Endothelial cell of umbilical vein (primary cell): ENCODE measurements around the gene DPP10. TPM values are rescaled to one million over a fixed set of nuclear protein-coding genes. Genes with fewer than 3 reads are reported as not detected.

Source experiments
- BruUV-seq: library from RNA; stranded (reverse); fragments of 400-500 nt; replicated peaks from 2 replicates; lab custom pipeline; 2021; lab: Mats Ljungman, UMichigan
- CTCF ChIA-PET: fragments of 300-600, 350-600 bp; sonication (Branson Sonifier 250); formaldehyde crosslinking; loops from one replicate; lab custom pipeline; 2021; ENCODE audit warnings: antibody characterized with exemption, inconsistent platforms; lab: Charles Lee
- POLR2A ChIA-PET: fragments of 300-600, 350-600 bp; sonication (Branson Sonifier 250); formaldehyde crosslinking; loops from one replicate; lab custom pipeline; 2021; ENCODE audit warnings: antibody characterized with exemption, inconsistent platforms; lab: Charles Lee
- DNase-seq: peaks from one replicate; pipeline ENCODE4 v3.0.0-alpha.2; 2011; ENCODE audit warnings: low read depth, low spot score
- FAIRE-seq: peaks from 2 replicates; lab custom pipeline; 2011; peaks lifted over from hg19 to GRCh38; lab: Jason Lieb, UNC
- H2AFZ ChIP-seq: 2 replicates; pipeline ENCODE4 v1.6.0; 2012; ENCODE audit warnings: low read depth, low read length, control low read depth, inconsistent platforms
- H3K27ac ChIP-seq: 2 replicates; pipeline ENCODE4 v1.5.1; 2011; ENCODE audit warnings: low read depth, mild to moderate bottlenecking, control low read depth, low read length, moderate library complexity; ENCODE audit not compliant: insufficient read depth
- H3K27me3 ChIP-seq, 2 experiments: 2 replicates each; pipeline versions ENCODE4 v1.6.0 to v1.6.1; 2011; ENCODE audit warnings: low read length in 2 of 2, mixed read lengths in 1 of 2; ENCODE audit not compliant: control insufficient read depth in 2 of 2, insufficient read depth in 2 of 2
- H3K36me3 ChIP-seq, 2 experiments: 2 replicates in 1 of 2; 3 replicates in 1 of 2; pipeline ENCODE4 v1.5.1; 2011; ENCODE audit warnings: low read length in 2 of 2, mild to moderate bottlenecking in 1 of 2, moderate library complexity in 1 of 2; ENCODE audit not compliant: control insufficient read depth in 2 of 2, insufficient read depth in 2 of 2; ENCODE audit errors: extremely low read depth in 1 of 2
- H3K4me1 ChIP-seq: 3 replicates; pipeline ENCODE4 v1.5.1; 2011; ENCODE audit warnings: mild to moderate bottlenecking, low read length; ENCODE audit not compliant: control insufficient read depth, insufficient read depth; ENCODE audit errors: extremely low read depth
- H3K4me2 ChIP-seq: 2 replicates; pipeline ENCODE4 v1.6.1; 2011; ENCODE audit warnings: low read length, control low read depth, mixed read lengths; ENCODE audit not compliant: insufficient read depth
- H3K4me3 ChIP-seq, 3 experiments: fragments of 200-600 bp in 1 of 3; sonication (generic), shearing (Covaris generic) in 1 of 3; replicated peaks in 1 of 3; 2 replicates each; pipeline ENCODE4 v1.5.1; 2011 to 2016; ENCODE audit warnings: control low read depth in 3 of 3, low read length in 3 of 3, mild to moderate bottlenecking in 2 of 3, inconsistent platforms in 1 of 3, low read depth in 1 of 3, moderate library complexity in 1 of 3; ENCODE audit not compliant: insufficient read depth in 1 of 3
- H3K79me2 ChIP-seq: 2 replicates; pipeline ENCODE4 v1.6.0; 2012; ENCODE audit warnings: low read length, inconsistent platforms; ENCODE audit not compliant: control insufficient read depth, insufficient read depth
- H3K9ac ChIP-seq: replicated peaks from 2 replicates; pipeline ENCODE3; 2011; ENCODE audit warnings: low read length, control low read depth; ENCODE audit not compliant: insufficient read depth; ENCODE audit errors: extremely low read depth
- H3K9me1 ChIP-seq: replicated peaks from 3 replicates; pipeline ENCODE4 v1.6.0; 2011; ENCODE audit warnings: mild to moderate bottlenecking, low read length; ENCODE audit not compliant: control insufficient read depth, insufficient read depth; ENCODE audit errors: extremely low read depth
- H3K9me3 ChIP-seq: replicated peaks from 2 replicates; pipeline ENCODE4 v1.5.1; 2012; ENCODE audit warnings: low read length, inconsistent platforms; ENCODE audit not compliant: control insufficient read depth, insufficient read depth
- H4K20me1 ChIP-seq: replicated peaks from 2 replicates; pipeline ENCODE3; 2011; ENCODE audit warnings: mild to moderate bottlenecking, low read length; ENCODE audit not compliant: control insufficient read depth, insufficient read depth; ENCODE audit errors: extremely low read depth
- CTCF ChIP-seq, 2 donors: IDR thresholded peaks; 1 replicate in 1 of 2; 2 replicates in 1 of 2; pipeline ENCODE4 v1.5.1; 2011; ENCODE audit warnings: low read length in 2 of 2, mild to moderate bottlenecking in 2 of 2, moderate library complexity in 2 of 2, control low read depth in 1 of 2, inconsistent platforms in 1 of 2, low read depth in 1 of 2; ENCODE audit not compliant: insufficient read depth in 1 of 2; ENCODE audit errors: extremely low read depth in 1 of 2
- EZH2 ChIP-seq: IDR thresholded peaks from 2 replicates; pipeline ENCODE4 v1.6.1; 2012; ENCODE audit warnings: borderline replicate concordance, low read depth, mild to moderate bottlenecking, moderate library complexity, low read length, inconsistent platforms; ENCODE audit not compliant: severe bottlenecking
- FOS ChIP-seq: IDR thresholded peaks from 2 replicates; pipeline ENCODE4 v1.6.1; 2011; ENCODE audit warnings: mild to moderate bottlenecking, low read length, moderate library complexity, borderline replicate concordance; ENCODE audit not compliant: insufficient read depth
- GATA2 ChIP-seq: IDR thresholded peaks from 2 replicates; pipeline ENCODE4 v1.7.0; 2011; ENCODE audit warnings: low read depth, mild to moderate bottlenecking, moderate library complexity, mixed read lengths, low read length; ENCODE audit not compliant: insufficient read length, insufficient read depth
- JUN ChIP-seq: IDR thresholded peaks from 2 replicates; pipeline ENCODE4 v1.6.1; 2011; ENCODE audit warnings: borderline replicate concordance, low read depth; ENCODE audit not compliant: insufficient read length, insufficient read depth
- MAX ChIP-seq: IDR thresholded peaks from 2 replicates; pipeline ENCODE4 v1.6.1; 2011; ENCODE audit not compliant: insufficient read depth, insufficient read length
- MYC ChIP-seq: IDR thresholded peaks from one replicate; pipeline ENCODE4 v1.6.1; 2011; ENCODE audit warnings: mild to moderate bottlenecking, low read depth, low read length
- POLR2A ChIP-seq: IDR thresholded peaks from 2 replicates; pipeline ENCODE4 v1.6.1; 2012; ENCODE audit warnings: low read depth, mild to moderate bottlenecking, control low read depth, low read length
- POLR2AphosphoS5 ChIP-seq: IDR thresholded peaks from 2 replicates; pipeline ENCODE4 v1.6.1; 2012; ENCODE audit warnings: low read depth, mild to moderate bottlenecking, control low read depth, low read length, moderate library complexity; ENCODE audit not compliant: insufficient read depth
- dilution Hi-C: fragments of 300-500 bp; cut with MboI; formaldehyde crosslinking; loops from one replicate; pipeline ENCODE4 v1.15.0; 2019; ENCODE audit warnings: low sequenced_read_pairs; ENCODE audit not compliant: extremely low pct_ligation_motif_present
- intact Hi-C: fragments of 100-400 bp; cut with micrococcal nuclease; formaldehyde crosslinking; loops from one replicate; pipeline ENCODE4 v1.10.0; 2022
- polyA plus RNA-seq, 4 experiments: library from polyadenylated mRNA; depleted of rRNA in 3 of 4; stranded (reverse) in 3 of 4; unstranded in 1 of 4; fragments of >200 nt; gene quantifications; 2 replicates each; pipeline versions ENCODE4 v1.2.1 to v1.2.3, GENCODE V29; 2011 to 2012; ENCODE audit warnings: missing spikeins in 1 of 4
- total RNA-seq: library from RNA; stranded (reverse); gene quantifications from 2 replicates; pipeline ENCODE4 v1.2.3, GENCODE V29; 2021

The DPP10 gene
- total and polyA plus RNA-seq, 2 donors (not counting 3 experiments of a cell fraction or from before 2014, with no cell fraction given), result not detected

- no peaks in the 10 kb centered on the region for H3K4me1 ChIP-seq
- intact Hi-C loops (no loop called here), dilution Hi-C loops (no loop called here)
- DNase-seq, result no peak
- H4K20me1 ChIP-seq, result no peaks in the 10 kb centered on the region
- H2AFZ ChIP-seq, result no peak overlapping the region
- no peaks in the 10 kb centered on the region for H3K9me1 ChIP-seq
- no peak overlapping the region for H3K4me2 ChIP-seq
- BruUV-seq, result no TSS peak
- H3K36me3 ChIP-seq, result no peaks in the 10 kb centered on the region
- ChIA-PET POLR2A (no interaction called here), CTCF (no interaction called here)
- FAIRE-seq, result no peak
- no peak overlapping the region for H3K27ac ChIP-seq
- no peaks in the 10 kb centered on the region for H3K27me3 ChIP-seq
- H3K79me2 ChIP-seq, result no peaks in the 10 kb centered on the region
- peaks cover 8% of the 10 kb centered on the region for H3K9me3 ChIP-seq
- TF ChIP-seq JUN (no peak), EZH2 (no peak), GATA2 (no peak)
- H3K4me3 ChIP-seq, result no peak overlapping the region
- H3K9ac ChIP-seq, result no peak overlapping the region
Observed at GRCh38 chr2:115635430-115635829, 1193.0 kb downstream of the DPP10 start.

- DNase-seq, result no peak
- Histone ChIP-seq H3K79me2 (no peaks in the 10 kb centered on the region), H3K36me3 (no peaks in the 10 kb centered on the region), H3K27ac (no peak overlapping the region), H3K9ac (no peak overlapping the region), H4K20me1 (no peaks in the 10 kb centered on the region), H3K9me1 (no peaks in the 10 kb centered on the region), H3K27me3 (no peaks in the 10 kb centered on the region), H3K9me3 (peaks cover 3% of the 10 kb centered on the region), H3K4me3 (no peak overlapping the region), H3K4me1 (no peaks in the 10 kb centered on the region), H2AFZ (no peak overlapping the region), H3K4me2 (no peak overlapping the region)
- BruUV-seq, result no TSS peak
- FAIRE-seq, result no peak
- TF ChIP-seq GATA2 (no peak), MYC (no peak), EZH2 (no peak), MAX (no peak), JUN (no peak), POLR2AphosphoS5 (no peak), POLR2A (no peak), FOS (no peak), CTCF (IDR thresholded peaks at IDR 0.05; ENCODE audit: extremely low read depth in 1 of 2, insufficient read depth in 1 of 2, low read depth in 1 of 2, low read length in 2 of 2) (no peak)
- dilution Hi-C loops (no loop called here), intact Hi-C loops (no loop called here)
- ChIA-PET CTCF (no interaction called here), POLR2A (no interaction called here)
Observed at GRCh38 chr2:115649731-115650130, 1207.3 kb downstream of the DPP10 start.
